GM21367 (cell line): ENCODE results near the gene HIGD2B.
A peak's percentile ranks its signal among the peaks of the same experiment; 100 is the strongest.
"Not testable (repeated sequence)": the region's sequence is repeated elsewhere in the genome, so short reads cannot be mapped to it uniquely, and the experiment has no call there.

ENCODE experiments used
- ATAC-seq: cut with Tn5 transposase; IDR thresholded peaks from one replicate; pipeline ENCODE4 v1.9.1; 2021; ENCODE audit not compliant: unreplicated experiment

The HIGD2B gene, protein sequence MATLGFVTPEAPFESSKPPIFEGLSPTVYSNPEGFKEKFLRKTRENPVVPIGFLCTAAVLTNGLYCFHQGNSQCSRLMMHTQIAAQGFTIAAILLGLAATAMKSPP

DNA sequence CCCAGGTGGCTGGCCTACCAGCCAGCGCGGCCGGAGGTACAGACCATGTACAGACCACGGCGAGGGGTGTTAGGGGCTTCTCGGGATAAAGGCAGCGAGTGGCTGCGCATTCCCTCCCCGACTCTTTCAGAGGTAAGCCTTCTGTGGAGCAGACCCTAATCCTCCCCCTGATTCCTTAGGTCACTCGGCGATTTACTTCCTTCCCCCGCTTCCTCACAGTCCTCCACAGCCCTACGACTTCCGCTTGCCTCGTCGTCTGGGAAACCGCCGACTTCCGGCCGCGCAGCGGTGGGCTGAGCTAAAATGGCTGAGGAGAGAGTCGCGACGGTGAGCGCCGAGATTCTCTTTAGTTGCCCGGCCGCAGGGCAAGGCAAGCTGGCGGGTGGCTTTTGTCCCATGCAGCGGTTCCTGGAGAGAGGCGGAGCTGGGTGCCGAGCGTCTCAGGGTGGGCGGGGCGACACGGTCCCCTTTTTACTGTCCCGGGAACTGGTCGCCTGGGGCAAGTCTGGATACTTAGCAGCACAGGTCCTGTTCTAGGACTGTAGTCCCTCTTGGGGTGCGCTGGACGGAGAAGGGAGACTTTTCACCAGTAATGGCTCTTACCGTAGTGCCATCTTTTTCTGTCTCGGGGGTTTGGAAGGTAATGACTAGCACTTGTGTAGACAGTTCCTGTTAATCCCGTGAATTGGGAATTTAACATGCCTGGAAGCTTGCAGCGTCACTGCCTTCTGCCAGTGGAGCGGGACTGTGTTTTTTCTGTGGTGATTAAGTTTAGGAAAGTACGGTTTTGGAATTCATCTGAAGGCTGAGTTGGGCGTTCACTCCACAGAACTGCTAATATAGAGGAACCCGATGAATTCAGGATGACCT lies at the start of gene HIGD2B, which contains the start of gene BBS4:
Gene HIGD2B, minus strand, starts transcription at position 258 of the 870 bp plus-strand sequence. CDS start 9,808 bp downstream, outside the sequence.
Gene BBS4, plus strand, starts transcription at position 283 of the 870 bp plus-strand sequence. Its CDS starts 21 bp downstream, at position 304.
- peak; percentile 90 for ATAC-seq

DNA sequence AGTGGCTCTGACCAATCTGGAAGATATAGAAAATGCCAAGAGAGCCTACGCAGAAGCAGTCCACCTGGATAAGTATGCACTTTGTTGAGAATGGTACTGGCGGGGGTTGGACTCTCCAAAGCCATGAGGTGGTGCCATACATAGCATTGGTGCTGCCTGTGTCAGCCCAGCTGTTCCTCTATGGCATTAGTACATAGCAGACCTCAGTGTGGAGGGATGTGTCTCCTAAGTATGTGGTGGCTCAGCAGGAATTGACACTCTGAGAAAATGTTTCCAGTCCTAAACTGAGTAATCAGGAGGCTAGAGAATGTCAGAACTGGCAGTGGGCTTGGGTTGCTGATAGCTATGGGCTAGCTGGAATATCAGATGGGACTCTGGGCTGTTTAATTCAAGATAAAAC lies 49.1 kb upstream of the HIGD2B start:
- no peak for ATAC-seq

DNA sequence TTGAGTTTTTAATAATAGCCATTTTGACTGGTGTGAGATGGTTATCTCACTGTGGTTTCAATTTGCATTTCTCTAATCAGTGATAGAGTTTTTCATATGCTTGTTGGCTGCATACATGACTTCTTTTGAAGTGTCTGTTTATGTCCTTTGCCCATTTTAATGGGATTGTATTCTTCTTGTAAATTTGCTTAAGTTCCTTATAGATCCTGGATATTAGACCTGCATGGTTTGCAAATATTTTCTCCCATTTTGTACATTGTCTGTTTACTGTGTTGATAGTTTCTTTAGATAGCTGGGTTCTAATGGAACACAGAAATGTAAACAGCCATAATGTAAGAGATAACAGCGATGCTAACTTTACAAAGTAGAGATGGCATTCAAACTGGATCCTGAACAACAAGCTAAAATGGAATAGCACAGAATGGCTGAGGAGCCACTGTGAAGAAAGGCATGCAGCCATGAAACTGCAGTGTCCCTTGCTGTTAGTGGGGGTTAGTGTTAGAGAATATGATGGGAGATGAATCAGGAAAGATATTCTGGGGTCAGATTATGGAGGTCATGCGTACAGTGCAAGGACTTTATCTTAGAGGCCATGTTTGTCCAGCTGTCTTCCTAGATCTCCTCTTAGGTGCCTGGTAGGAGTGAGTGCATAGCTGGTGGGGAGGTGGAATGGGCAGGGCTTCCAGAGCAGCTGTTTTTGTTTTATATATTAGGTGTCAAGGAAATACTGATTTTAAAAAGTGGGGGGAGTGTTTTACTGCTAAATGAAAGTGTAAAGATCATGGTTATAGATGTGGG lies 48.2 kb upstream of the HIGD2B start:
- ATAC-seq = no peak

DNA sequence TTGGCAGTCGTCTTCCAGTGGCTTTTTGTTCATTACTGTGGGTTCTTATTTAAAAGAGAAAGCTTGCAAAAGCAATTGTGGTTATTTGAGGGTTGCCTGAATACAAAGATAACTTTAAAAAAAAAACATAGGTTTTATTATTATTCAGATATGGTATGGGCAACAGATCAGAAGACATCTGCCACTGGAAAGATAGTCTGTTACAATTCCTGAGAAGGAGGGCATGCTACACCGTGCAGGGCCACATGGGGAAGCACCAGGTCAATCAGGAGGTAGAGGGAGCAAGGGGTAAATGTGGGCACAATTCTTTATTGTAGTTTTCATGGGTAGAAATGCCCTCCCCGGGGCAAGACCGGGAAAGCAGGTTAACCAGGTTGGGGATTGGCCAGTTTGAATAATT lies 46.5 kb upstream of the HIGD2B start:
- ATAC-seq = no peak

DNA sequence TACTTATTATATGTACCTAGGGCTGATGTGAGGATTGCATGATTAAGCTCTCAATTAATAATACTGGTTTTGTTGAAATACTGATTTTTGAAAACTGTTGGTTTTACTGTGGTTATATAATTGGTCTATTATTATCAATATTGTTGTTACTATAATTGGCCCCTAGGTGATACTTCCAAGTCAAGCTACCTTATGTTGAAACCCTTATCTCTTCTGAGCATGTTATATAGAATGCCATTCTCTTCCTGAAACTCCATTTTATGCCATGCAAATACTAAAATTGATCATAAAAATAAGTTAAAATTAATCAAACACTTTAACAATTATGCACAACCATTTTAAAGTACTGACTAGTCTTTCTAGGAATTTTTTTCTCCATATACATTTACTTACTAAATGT lies 46.1 kb upstream of the HIGD2B start:
- no peak for ATAC-seq

DNA sequence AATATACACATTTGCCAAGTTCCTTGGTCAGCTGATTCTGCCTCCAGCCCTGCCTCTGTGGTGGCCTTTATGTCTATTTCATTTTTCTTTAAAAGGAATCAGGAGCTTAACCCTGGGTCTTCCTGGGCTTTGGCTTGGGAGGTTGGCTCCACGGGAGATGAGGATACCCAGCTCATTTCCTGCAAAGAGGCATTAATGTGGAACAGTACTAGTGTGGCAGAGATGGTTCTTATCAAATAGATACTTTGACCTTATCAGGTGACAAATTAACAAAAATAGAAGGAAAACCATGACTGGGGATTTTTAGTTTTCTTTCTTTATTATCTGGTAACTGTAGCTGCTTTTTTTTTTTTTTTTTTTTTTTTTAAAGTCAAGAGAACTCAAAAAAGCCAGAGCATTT lies 42.8 kb upstream of the HIGD2B start:
- ATAC-seq = no peak

DNA sequence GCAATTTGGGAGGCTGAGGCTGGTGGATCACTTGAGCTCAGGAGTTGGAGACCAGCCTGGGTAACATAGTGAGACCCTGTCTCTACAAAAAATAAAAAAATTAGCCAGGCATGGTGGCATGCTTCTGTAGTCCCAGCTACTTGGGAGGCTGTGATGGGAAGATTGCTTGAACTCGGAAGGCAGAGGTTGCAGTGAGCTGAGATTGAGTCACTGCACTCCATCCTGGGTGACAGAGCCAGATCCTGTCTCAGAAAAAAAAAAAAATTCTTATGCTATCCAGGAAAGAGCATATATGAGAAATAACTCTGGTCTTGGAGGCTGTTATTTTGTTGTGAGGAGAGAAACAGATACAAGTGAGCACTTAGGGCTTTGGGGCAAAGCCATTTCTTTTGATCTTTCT lies 42.3 kb upstream of the HIGD2B start:
- ATAC-seq = not testable (repeated sequence)

DNA sequence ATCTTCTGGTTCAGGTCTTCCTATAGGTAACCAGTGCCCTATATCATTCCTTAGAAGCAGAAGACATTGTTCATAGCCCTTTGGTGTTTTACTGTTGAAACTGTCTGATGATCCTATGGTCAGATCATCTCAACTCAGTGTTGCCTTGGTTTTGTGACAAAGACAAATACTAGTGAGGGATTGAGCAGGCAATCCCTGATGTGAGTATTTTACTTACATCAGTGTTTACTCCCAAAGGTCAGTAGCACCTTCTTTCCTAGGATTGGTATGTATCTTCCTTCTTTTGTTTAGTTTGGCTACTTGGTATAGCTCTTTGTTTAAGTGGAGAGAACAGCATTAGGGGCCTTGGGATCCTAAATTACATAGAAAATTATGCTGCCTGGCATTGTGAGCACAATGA lies 41.2 kb upstream of the HIGD2B start:
- ATAC-seq = no peak

DNA sequence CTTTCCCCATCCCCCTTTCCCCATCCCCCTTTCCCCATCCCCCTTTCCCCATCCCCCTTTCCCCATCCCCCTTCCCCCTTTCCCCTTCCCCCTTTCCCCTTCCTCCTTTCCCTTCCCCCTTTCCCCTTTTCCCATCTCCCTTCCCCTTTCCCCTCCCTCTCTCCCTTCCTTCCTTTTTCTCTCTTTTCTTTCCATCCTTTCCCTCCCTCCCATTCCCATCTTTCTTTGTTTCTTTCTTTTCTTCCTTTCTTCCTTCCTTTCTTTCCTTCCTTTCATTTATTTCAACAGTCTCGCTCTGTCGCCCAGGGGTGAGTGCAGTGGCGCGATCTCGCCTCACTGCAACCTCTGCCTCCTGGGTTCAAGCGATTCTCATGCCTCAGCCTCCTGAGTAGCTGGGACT lies 39.9 kb upstream of the HIGD2B start:
- not testable (repeated sequence) for ATAC-seq

DNA sequence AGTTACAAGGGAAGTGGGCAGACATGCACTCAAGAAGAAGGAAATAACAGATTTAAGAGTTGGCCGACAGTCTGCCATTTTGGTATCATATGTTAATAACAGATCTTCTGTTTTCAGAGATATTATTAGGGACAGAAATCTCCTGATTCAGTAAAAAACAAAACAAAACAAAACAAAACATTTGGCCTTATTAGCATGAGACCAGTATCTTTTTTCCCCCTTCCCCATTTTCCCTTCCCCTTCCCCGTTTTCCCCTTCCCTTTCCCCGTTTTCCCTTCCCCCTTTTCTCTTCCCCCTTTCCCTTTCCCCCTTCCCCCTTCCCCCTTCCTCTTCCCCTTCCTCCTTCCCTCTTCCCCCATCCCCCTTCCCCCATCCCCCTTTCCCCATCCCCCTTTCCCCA lies 39.5 kb upstream of the HIGD2B start:
- ATAC-seq = no peak

DNA sequence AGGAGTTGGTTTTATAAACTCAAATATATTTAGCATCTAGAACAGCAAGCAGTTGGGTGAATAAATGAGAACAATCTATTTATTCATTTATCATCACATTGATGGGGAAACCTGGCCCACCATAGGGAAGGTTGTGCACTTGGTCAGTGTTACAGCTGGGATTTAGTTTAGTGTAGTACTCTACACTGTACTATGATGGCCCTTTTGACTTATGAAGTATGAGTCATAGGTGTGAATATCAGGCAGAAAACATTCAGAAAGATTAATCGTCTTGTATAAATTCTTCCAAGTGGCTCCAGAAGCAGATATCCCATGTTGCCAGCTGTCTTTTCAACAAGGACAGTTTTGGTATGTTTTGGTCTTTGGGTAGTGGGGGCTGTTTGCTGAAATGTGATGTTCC lies 38.0 kb upstream of the HIGD2B start:
- no peak for ATAC-seq

DNA sequence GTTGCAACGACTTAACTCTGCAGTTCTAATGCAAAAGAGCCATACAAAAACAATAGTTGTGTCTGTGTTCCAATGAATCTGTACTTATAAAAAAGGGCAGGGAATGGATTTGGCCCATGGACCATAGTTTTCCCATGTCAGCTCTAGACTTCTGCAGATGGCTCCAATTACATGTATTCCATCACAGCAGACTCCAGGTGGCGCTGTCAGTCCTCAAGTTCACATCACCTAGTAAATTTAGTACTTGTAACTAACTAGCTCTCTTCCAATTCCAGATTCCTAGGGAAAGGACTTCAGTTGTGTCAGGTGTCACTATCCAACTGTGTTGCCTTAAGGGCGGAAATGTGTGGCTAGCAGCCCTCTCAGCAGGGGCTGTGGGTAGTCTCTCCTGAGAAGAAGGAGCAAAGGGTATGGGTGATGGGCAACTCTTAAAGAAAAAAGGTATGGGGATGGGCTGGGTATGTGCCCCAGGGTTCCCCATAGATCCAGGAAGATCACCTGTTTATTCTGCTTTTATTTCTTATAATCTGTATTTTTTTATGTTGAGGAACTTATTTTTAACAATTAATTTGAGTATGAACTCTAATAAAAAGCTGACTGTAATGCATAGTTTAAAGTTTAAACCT lies 36.2 kb upstream of the HIGD2B start:
- ATAC-seq = no peak

DNA sequence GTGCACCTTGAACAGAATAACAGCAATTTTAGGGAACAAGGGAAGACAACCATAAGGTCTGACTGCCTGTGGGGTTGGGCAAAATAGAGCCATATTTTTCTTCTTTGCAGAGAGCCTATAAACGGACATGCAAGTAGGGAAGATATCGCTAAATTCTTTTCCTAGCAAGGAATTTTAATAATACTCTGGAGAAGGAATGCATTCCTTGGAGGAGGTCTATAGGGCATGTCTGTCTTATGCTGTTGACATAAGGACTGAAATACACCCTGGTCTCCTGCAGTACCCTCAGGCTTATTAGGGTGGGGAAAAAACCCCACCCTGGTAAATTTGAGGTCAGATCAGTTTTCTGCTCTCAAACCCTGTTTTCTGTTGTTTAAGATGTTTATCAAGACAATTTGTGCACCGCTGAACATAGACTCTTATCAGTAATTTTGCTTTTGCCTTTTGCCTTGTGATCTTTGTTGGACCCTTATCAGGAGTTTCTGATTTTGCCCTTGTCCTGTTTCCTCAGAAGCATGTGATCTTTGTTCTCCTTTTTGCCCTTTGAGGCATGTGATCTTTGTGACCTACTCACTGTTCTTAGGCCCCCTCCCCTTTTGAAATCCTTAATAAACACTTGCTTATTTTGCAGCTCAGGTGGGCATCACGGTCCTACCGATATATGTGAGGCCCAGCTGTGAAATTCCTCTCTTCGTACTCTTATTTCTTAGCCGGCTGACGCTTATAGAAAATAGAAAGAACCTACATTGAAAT lies 22.7 kb upstream of the HIGD2B start:
- not testable (repeated sequence) for ATAC-seq

DNA sequence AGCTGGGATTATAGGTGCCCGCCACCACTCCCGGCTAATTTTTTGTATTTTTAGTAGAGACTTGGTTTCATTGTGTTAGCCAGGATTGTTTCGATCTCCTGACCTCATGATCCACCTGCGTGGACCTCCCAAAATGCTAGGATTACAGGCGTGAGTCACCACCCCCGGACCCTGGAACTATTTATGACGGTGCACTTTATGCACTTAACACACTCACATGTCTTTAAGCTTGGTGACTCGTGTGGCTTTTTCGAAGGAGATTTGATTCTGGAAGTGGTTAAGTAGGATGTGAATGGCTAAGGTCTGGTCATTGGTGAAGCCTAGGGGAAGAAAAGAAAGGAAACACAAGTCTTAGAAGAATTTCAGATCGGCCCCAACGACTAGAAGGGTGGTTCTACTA lies 20.3 kb upstream of the HIGD2B start:
- no peak for ATAC-seq

DNA sequence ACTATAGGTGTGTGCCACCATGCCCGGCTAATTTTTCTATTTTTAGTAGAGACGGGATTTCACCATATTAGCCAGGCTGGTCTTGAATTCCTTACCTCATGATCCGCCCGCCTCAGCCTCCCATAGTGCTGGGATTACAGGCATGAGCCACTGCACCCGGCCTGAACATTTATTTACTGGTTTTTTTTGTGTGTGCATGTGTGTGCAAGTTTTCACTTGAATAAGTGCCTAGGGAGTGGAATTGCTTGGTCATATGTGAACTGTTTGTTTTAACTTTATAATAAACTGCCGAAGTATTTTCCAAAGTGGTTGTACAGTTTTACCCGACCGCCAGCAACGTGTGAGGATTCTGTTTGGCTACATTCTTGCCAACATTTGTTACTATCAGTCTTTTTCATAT lies 14.1 kb upstream of the HIGD2B start:
- ATAC-seq = no peak

DNA sequence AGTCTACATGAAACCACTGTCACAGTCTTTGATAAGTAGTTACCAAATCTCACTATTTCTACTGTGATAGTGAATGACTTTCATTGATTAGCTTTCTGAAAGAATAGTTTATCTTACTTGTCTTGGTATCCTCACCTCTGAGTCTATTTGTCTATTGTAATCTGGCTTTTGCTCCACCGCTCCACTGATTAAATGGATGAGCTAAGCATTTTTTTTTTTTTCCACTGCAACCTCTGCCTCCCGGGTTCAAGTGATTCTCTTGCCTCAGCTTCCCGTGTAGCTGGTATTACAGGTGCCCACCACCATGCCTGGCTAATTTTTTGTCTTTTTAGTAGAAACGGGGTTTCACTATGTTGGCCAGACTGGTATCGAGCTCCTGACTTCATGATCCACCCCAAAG lies 13.0 kb upstream of the HIGD2B start:
- no peak for ATAC-seq

DNA sequence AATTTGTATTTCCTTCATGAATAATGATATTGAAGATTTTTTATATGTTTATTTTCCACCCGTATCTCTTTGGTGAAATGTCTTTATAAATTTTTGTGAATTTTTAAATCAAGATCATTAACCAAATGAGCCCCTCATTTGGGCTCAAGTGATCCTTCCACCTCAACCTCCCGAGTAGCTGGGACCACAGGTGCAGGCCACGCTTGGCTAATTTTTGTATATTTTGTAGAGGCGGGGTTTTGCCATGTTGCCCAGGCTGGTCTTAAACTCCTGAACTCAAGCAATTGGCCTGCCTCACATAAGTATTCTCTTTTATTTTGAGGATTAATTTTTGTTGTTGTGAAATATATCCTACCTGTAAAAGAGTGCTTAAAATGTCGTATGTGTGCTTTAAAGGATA lies 5.0 kb upstream of the HIGD2B start:
- no peak for ATAC-seq

DNA sequence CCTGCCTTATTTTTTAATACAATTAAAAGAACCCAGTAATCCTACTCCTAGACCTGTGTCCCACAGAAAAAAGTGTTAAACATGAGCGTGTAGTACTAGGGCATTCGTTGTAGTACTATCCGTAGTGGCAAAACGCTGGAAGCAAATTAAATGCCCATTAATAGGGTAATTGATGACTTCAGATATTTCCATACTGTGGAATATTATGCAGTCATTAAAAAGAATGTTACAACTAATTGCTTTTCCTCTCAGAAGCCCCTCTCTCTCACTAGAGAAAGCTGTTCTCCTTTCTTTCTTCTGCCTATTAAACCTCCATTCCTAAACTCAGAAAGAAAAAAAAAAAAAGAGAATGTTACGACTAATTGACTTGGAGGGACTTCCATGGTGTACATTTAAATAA lies 2.7 kb upstream of the HIGD2B start:
- no peak for ATAC-seq

DNA sequence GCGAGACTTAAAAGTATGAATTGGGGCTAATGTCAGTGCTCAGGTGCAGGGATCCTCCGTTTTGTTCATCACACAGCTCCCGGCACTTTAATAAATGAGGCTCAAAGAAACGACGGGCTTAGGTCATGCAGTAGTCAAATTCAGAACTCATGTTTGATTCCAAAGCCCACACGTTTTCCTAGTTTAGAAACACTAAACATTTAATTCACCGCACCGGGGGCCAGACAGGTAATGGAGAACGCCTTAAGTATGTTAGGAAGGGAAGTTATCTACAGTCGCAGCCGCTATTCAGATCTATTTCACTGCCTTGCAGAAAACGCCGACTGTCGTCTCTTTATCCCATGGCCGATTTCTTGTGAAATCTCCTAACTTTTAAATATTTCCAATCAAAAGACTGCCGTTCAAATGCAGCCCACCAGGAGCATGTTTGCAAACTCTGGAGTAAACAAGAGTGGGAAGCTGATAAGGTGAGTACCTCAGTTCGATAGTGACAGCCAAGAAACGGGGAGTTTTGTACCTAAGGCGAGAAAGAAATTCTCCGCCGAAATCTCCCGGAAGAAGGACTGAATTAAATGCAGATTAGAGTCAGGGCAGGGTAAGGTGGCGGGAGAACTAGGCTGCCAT lies 569 bp downstream of the HIGD2B start:
- no peak for ATAC-seq

DNA sequence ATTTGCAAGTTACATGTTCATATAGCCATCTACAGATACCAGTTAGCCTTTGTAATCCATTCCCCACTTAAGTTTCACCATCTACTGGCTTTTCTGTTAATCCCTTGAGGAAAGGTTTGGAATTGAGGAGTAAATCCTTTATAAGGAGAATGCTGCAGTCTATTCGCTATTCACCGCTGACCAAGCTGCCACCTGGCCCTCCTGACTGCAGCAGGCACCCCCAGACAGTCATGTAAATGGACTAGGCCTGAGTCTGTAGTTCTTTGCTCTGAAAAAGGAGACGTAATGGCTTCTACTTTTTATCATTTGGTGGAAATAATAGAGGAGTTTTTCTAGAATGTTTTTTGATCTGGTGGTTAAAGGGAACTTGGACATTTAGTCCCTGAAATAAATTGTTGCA lies 3.2 kb downstream of the HIGD2B start:
- no peak for ATAC-seq
